B cell (primary cell): ENCODE measurements around the gene REEP6.

Experiments
- CTCF ChIP-seq: fragments of 200-600 bp; IDR thresholded peaks from one replicate; pipeline ENCODE4 v1.8.0; 2022; ENCODE audit warnings: antibody characterized with exemption, mild to moderate bottlenecking
- EZH2 ChIP-seq: IDR thresholded peaks from 2 replicates; pipeline ENCODE4 v1.6.1; 2012; ENCODE audit warnings: borderline replicate concordance, low read depth, mild to moderate bottlenecking, moderate library complexity, low read length; ENCODE audit not compliant: insufficient read depth, poor library complexity, severe bottlenecking

- no peak for TF ChIP-seq CTCF
- TF ChIP-seq EZH2 = no peak
Measured at GRCh38 chr19:1483979-1484428, 7.0 kb upstream of the REEP6 start.
